ENCODE results near the gene C1GALT1. TPM values are rescaled to one million over a fixed set of nuclear protein-coding genes. Genes with fewer than 3 reads are reported as not detected.
"Not testable (repeated sequence)": the region's sequence is repeated elsewhere in the genome, so short reads cannot be mapped to it uniquely, and the experiment has no call there.

C1GALT1 gene
- total RNA-seq, 8 experiments from 2014 or later = 7.3 to 29.2 (median 13.6) TPM

GRCh38 chr7:7191137-7191536 is 8.8 kb downstream of the C1GALT1 start:
- WGBS, 10 experiments = 13 to 100% (median 78%) methylated on average over 1 of the region's 1 CpG; no CpG with 5 or more reads in 2 of the 10 experiments
- Histone ChIP-seq H3K4me3 (no peak overlapping the region), H3K4me1 (replicated peaks in 1 of 2) (peaks cover 6 to 10% of the 10 kb centered on the region in 2 donors), H3K27ac (no peak overlapping the region)
- ATAC-seq (replicated peaks in 6 of 8) = no peak
- in situ Hi-C loops (cut with MboI; ENCODE audit: low pct_unique_long_range_greater_than_20kb in 2 of 9, low sequenced_read_pairs in 9 of 9, unreplicated experiment in 9 of 9) = no loop called here

GRCh38 chr7:7192798-7193788 is 10.7 kb downstream of the C1GALT1 start:
- ATAC-seq (replicated peaks in 6 of 8); H3K4me3 ChIP-seq; H3K27ac ChIP-seq; in situ Hi-C loops (cut with MboI; ENCODE audit: low pct_unique_long_range_greater_than_20kb in 2 of 9, low sequenced_read_pairs in 9 of 9, unreplicated experiment in 9 of 9): not testable (repeated sequence)
- peaks cover 6 to 10% of the 10 kb centered on the region in 2 donors for H3K4me1 ChIP-seq (replicated peaks in 1 of 2)
- WGBS, 10 experiments = 77 to 100% (median 98%) methylated on average over 2 to 4 of the region's 4 CpGs; no CpG with 5 or more reads in 1 of the 10 experiments

DNA sequence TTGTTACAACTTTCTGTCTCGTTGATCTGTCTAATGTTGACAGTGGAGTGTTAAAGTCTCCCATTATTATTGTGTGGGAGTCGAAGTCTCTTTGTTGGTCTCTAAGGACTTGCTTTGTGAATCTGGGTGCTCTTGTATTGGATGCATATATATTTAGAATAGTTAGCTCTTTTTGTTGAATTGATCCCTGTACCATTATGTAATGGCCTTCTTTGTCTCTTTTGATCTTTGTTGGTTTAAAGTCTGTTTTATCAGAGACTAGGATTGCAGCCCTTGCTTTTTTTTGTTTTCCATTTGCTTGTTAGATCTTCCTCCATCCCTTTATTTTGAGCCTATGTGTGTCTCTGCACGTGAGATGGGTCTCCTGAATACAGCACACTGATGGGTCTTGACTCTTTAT is 17.2 kb downstream of the C1GALT1 start:
- in situ Hi-C loops (cut with MboI; ENCODE audit: low pct_unique_long_range_greater_than_20kb in 2 of 9, low sequenced_read_pairs in 9 of 9, unreplicated experiment in 9 of 9); ATAC-seq (replicated peaks in 6 of 8); H3K4me1 ChIP-seq (replicated peaks in 1 of 2); H3K27ac ChIP-seq; H3K4me3 ChIP-seq: not testable (repeated sequence)
- WGBS, 10 experiments = 62 to 100% (median 88%) methylated on average over 1 to 2 of the region's 3 CpGs; no CpG with 5 or more reads in 6 of the 10 experiments

- H3K4me1 ChIP-seq (replicated peaks in 1 of 2); H3K27ac ChIP-seq; in situ Hi-C loops (cut with MboI; ENCODE audit: low pct_unique_long_range_greater_than_20kb in 2 of 9, low sequenced_read_pairs in 9 of 9, unreplicated experiment in 9 of 9); ATAC-seq (replicated peaks in 6 of 8); H3K4me3 ChIP-seq: not testable (repeated sequence)
- 62 to 100% (median 89%) methylated on average over 1 to 3 of the region's 3 CpGs; no CpG with 5 or more reads in 2 of the 10 experiments for WGBS, 10 experiments
Measured at GRCh38 chr7:7200255-7200654, 17.9 kb downstream of the C1GALT1 start.

DNA sequence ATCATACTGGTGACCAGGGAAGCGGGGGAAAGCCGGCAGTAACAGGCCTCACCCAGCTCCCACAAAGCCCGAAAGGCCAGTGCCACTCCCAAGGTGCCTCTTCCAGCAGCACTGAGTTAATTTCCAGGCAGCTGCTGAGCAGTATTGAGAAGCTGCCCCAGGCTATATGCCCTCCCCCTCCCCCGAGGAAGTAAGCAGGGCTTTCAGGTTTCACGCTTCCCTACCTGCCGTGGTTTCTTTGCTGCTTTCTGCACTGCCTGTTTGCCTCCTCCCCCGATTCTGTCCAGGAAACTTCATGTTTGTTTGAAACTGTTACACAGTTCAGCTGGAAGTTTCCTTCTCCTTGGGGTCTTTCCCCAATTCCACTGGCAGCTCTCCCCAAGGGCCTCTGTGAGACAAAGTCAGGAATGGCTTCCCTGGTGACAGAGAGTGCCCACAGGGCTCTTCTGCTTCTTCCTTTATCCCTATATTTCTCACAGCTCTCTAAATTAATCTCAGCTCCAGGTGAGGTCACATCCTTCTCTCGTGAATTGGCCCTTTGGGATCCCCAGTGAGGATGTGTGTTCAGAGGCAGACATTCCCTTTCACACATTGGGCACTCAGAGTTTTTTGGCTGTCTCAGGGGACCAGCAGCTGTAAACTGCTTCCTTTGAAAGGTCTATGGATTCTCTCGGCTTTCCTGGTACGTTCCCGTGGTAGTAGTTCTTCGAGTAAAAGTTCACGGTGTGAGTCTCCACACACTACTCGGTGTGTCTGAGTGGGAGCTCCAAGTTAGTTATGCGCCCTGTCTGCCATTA is 19.4 kb downstream of the C1GALT1 start:
- H3K4me3 ChIP-seq = no peak overlapping the region
- no peaks in the 10 kb centered on the region for H3K4me1 ChIP-seq (replicated peaks in 1 of 2)
- peak in 2 of 8 experiments; percentile 37 to 66 for ATAC-seq (replicated peaks in 6 of 8)
- in situ Hi-C loops (cut with MboI; ENCODE audit: low pct_unique_long_range_greater_than_20kb in 2 of 9, low sequenced_read_pairs in 9 of 9, unreplicated experiment in 9 of 9) = no loop called here
- H3K27ac ChIP-seq = no peak overlapping the region
- 73 to 100% (median 87%) methylated on average over 1 to 12 of the region's 15 CpGs; no CpG with 5 or more reads in 1 of the 10 experiments for whole genome bisulfite sequencing, 10 experiments

- no peak for ATAC-seq (replicated peaks in 6 of 8)
- H3K4me1 ChIP-seq (replicated peaks in 1 of 2) = no peaks in the 10 kb centered on the region
- in situ Hi-C loops (cut with MboI; ENCODE audit: low pct_unique_long_range_greater_than_20kb in 2 of 9, low sequenced_read_pairs in 9 of 9, unreplicated experiment in 9 of 9) = no loop called here
- H3K4me3 ChIP-seq = no peak overlapping the region
- WGBS, 10 experiments = 45 to 100% (median 100%) methylated on average over 1 of the region's 1 CpG
- H3K27ac ChIP-seq = no peak overlapping the region
Measured at GRCh38 chr7:7202375-7202720, 20.0 kb downstream of the C1GALT1 start.

GRCh38 chr7:7203813-7204575 is 21.6 kb downstream of the C1GALT1 start:
- no peak for ATAC-seq (replicated peaks in 6 of 8)
- WGBS, 10 experiments = 83 to 100% (median 94%) methylated on average over 1 of the region's 1 CpG; no CpG with 5 or more reads in 1 of the 10 experiments
- no peak overlapping the region for H3K4me3 ChIP-seq
- in situ Hi-C loops (cut with MboI; ENCODE audit: low pct_unique_long_range_greater_than_20kb in 2 of 9, low sequenced_read_pairs in 9 of 9, unreplicated experiment in 9 of 9) = no loop called here
- H3K27ac ChIP-seq = no peak overlapping the region
- H3K4me1 ChIP-seq (replicated peaks in 1 of 2) = no peaks in the 10 kb centered on the region

- Histone ChIP-seq H3K27ac (no peak overlapping the region), H3K4me3 (no peak overlapping the region), H3K4me1 (replicated peaks in 1 of 2) (peaks cover 0 to 3% of the 10 kb centered on the region in 2 donors)
- no peak for ATAC-seq (replicated peaks in 6 of 8)
- in situ Hi-C loops (cut with MboI; ENCODE audit: low pct_unique_long_range_greater_than_20kb in 2 of 9, low sequenced_read_pairs in 9 of 9, unreplicated experiment in 9 of 9) = no loop called here
- WGBS, 10 experiments = 91 to 100% (median 97%) methylated on average over 1 to 4 of the region's 4 CpGs; no CpG with 5 or more reads in 1 of the 10 experiments
Measured at GRCh38 chr7:7207876-7208275, 25.5 kb downstream of the C1GALT1 start.

- 60 to 100% (median 93%) methylated on average over 1 to 3 of the region's 4 CpGs; no CpG with 5 or more reads in 3 of the 10 experiments for WGBS, 10 experiments
- H3K27ac ChIP-seq = no peak overlapping the region
- no peak for ATAC-seq (replicated peaks in 6 of 8)
- H3K4me3 ChIP-seq = no peak overlapping the region
- peaks cover 0 to 3% of the 10 kb centered on the region in 2 donors for H3K4me1 ChIP-seq (replicated peaks in 1 of 2)
- in situ Hi-C loops (cut with MboI; ENCODE audit: low pct_unique_long_range_greater_than_20kb in 2 of 9, low sequenced_read_pairs in 9 of 9, unreplicated experiment in 9 of 9) = no loop called here
Measured at GRCh38 chr7:7208520-7208919, 26.2 kb downstream of the C1GALT1 start.

GRCh38 chr7:7209412-7210050 is 27.2 kb downstream of the C1GALT1 start:
- in situ Hi-C loops (cut with MboI; ENCODE audit: low pct_unique_long_range_greater_than_20kb in 2 of 9, low sequenced_read_pairs in 9 of 9, unreplicated experiment in 9 of 9) = no loop called here
- no peak for ATAC-seq (replicated peaks in 6 of 8)
- Histone ChIP-seq H3K4me3 (no peak overlapping the region), H3K27ac (no peak overlapping the region), H3K4me1 (replicated peaks in 1 of 2) (peaks cover 0 to 3% of the 10 kb centered on the region in 2 donors)
- WGBS, 10 experiments = 57 to 100% (median 76%) methylated on average over 1 to 8 of the region's 10 CpGs; no CpG with 5 or more reads in 1 of the 10 experiments

- WGBS, 10 experiments = 31 to 80% (median 57%) methylated on average over 1 to 11 of the region's 12 CpGs
- peaks cover 0 to 3% of the 10 kb centered on the region in 2 donors for H3K4me1 ChIP-seq (replicated peaks in 1 of 2)
- H3K4me3 ChIP-seq = no peak overlapping the region
- no peak overlapping the region for H3K27ac ChIP-seq
- peak in 2 of 8 experiments; percentile 30 to 95 for ATAC-seq (replicated peaks in 6 of 8)
- in situ Hi-C loops (cut with MboI; ENCODE audit: low pct_unique_long_range_greater_than_20kb in 2 of 9, low sequenced_read_pairs in 9 of 9, unreplicated experiment in 9 of 9) = no loop called here
Measured at GRCh38 chr7:7210475-7211237, 28.3 kb downstream of the C1GALT1 start.
